ENCODE data around the gene KDM5B. TPM values are rescaled to one million over a fixed set of nuclear protein-coding genes. Genes with fewer than 3 reads are reported as not detected.

The KDM5B gene
- polyA plus RNA-seq, 3 donors: 3.4 to 12.5 (median 10.6) TPM

DNA sequence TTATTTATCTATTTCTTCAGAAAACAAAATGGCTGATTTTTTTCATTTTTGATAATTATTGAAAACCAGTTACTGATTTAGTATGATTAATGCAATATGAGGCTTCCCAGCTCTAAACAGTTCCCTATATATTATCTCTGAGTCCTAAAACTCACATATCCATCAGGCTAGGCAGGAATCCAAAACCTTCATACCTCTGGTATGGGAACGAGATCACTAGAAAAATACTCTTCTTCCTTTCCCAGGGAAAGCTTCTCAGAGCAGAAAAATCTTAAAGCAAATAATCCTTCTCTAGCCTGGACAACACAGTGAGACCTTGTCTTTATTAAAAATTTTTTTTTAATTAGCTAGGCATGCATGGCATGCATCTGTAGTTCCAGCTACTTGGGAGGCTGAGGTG is 42.5 kb downstream of the KDM5B start:
- Histone ChIP-seq H3K4me1 (ENCODE audit: control insufficient read depth in 1 of 2, insufficient read depth in 2 of 2, low read length in 2 of 2) (peaks cover 8 to 11% of the 10 kb centered on the region in 2 donors), H3K9ac (ENCODE audit: insufficient read depth, low read length, poor library complexity, severe bottlenecking) (no peak overlapping the region), H3K36me3 (replicated peaks in 1 of 2; ENCODE audit: control insufficient read depth in 1 of 2, insufficient read depth in 2 of 2, low read length in 2 of 2) (peaks cover 25 to 68% of the 10 kb centered on the region in 2 donors), H3K27me3 (ENCODE audit: control insufficient read depth in 2 of 2, insufficient read depth in 2 of 2, low read length in 2 of 2) (no peaks in the 10 kb centered on the region), H3K9me3 (replicated peaks in 1 of 2; ENCODE audit: control insufficient read depth in 1 of 2, insufficient read depth in 1 of 2, low read length in 2 of 2) (no peaks in the 10 kb centered on the region), H3K79me2 (ENCODE audit: insufficient read depth, low read length) (no peaks in the 10 kb centered on the region), H3K27ac (ENCODE audit: low read depth in 1 of 2, low read length in 2 of 2) (no peak overlapping the region), H3K4me2 (replicated peaks; ENCODE audit: extremely low read depth, low read length, poor library complexity, severe bottlenecking) (no peak overlapping the region), H4K20me1 (ENCODE audit: insufficient read depth, low read length) (no peaks in the 10 kb centered on the region), H2AFZ (ENCODE audit: insufficient read depth, low read depth, low read length, poor library complexity, severe bottlenecking) (no peak overlapping the region), H3K4me3 (replicated peaks in 1 of 3; ENCODE audit: low read depth in 2 of 3, low read length in 3 of 3) (no peak overlapping the region)
- Mint-ChIP-seq H3K4me1 (peaks cover 12% of the 10 kb centered on the region), H3K4me3 (no peak overlapping the region), H3K27ac (no peak overlapping the region), H3K27me3 (ENCODE audit: low read depth in 3 of 3) (no peaks in the 10 kb centered on the region), H3K36me3 (peaks cover 49 to 62% of the 10 kb centered on the region in 2 donors), H3K9me3 (peaks cover 0 to 2% (median 0%) of the 10 kb centered on the region in 7 donors)
- intact Hi-C loops (cut with micrococcal nuclease): no loop called here
- WGBS (ENCODE audit: insufficient coverage): 100% methylated on average over 1 of the region's 1 CpG
- TF ChIP-seq, protein P1, sequence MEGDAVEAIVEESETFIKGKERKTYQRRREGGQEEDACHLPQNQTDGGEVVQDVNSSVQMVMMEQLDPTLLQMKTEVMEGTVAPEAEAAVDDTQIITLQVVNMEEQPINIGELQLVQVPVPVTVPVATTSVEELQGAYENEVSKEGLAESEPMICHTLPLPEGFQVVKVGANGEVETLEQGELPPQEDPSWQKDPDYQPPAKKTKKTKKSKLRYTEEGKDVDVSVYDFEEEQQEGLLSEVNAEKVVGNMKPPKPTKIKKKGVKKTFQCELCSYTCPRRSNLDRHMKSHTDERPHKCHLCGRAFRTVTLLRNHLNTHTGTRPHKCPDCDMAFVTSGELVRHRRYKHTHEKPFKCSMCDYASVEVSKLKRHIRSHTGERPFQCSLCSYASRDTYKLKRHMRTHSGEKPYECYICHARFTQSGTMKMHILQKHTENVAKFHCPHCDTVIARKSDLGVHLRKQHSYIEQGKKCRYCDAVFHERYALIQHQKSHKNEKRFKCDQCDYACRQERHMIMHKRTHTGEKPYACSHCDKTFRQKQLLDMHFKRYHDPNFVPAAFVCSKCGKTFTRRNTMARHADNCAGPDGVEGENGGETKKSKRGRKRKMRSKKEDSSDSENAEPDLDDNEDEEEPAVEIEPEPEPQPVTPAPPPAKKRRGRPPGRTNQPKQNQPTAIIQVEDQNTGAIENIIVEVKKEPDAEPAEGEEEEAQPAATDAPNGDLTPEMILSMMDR (IDR thresholded peaks at IDR 0.05): no peak
- DNase-seq: no peak

DNA sequence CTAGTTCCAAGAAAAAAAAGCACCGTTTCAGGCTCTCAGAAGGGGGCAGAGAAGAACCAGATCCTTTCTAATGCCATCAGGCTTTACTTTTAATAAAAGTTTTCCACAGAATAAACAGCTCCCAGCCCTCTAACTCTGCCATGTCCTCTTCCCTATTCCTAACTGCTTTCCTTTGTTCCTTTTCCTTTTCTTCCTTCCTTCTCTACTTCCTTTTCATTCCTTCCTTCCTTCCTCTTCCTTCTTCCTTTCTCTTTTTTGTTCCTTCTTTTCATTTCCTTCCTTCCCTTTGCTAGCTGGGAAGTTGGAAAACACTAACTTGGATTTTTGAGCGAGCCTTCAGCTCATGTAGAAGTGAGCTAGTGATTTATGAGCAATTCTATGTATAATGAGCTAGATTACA is 46.2 kb downstream of the KDM5B start:
- H3K9me3 Mint-ChIP-seq: peaks cover 0 to 2% (median 0%) of the 10 kb centered on the region in 7 donors
- no CpG with 5 or more reads among the region's 2 CpGs for WGBS (ENCODE audit: insufficient coverage)

More for the DNA sequence above, 46.2 kb downstream of the KDM5B start:
- H3K4me2 ChIP-seq (replicated peaks; ENCODE audit: extremely low read depth, low read length, poor library complexity, severe bottlenecking): no peak overlapping the region
- H3K4me1 ChIP-seq (ENCODE audit: control insufficient read depth in 1 of 2, insufficient read depth in 2 of 2, low read length in 2 of 2): peaks cover 14% of the 10 kb centered on the region in 2 donors
- Mint-ChIP-seq H3K27ac (peak overlapping the region in 2 of 7 donors; percentile 2 to 38), H3K4me1 (peaks cover 27% of the 10 kb centered on the region), H3K27me3 (ENCODE audit: low read depth in 3 of 3) (no peaks in the 10 kb centered on the region), H3K36me3 (peaks cover 49 to 70% of the 10 kb centered on the region in 2 donors), H3K4me3 (no peak overlapping the region)
- no peak overlapping the region for H3K9ac ChIP-seq (ENCODE audit: insufficient read depth, low read length, poor library complexity, severe bottlenecking)
- no peaks in the 10 kb centered on the region for H3K27me3 ChIP-seq (ENCODE audit: control insufficient read depth in 2 of 2, insufficient read depth in 2 of 2, low read length in 2 of 2)
- H3K36me3 ChIP-seq (replicated peaks in 1 of 2; ENCODE audit: control insufficient read depth in 1 of 2, insufficient read depth in 2 of 2, low read length in 2 of 2): peaks cover 42 to 82% of the 10 kb centered on the region in 2 donors
- H3K79me2 ChIP-seq (ENCODE audit: insufficient read depth, low read length): no peaks in the 10 kb centered on the region
- no peaks in the 10 kb centered on the region for H4K20me1 ChIP-seq (ENCODE audit: insufficient read depth, low read length)
- intact Hi-C loops (cut with micrococcal nuclease): no loop called here
- no peaks in the 10 kb centered on the region for H3K9me3 ChIP-seq (replicated peaks in 1 of 2; ENCODE audit: control insufficient read depth in 1 of 2, insufficient read depth in 1 of 2, low read length in 2 of 2)
- H3K4me3 ChIP-seq (replicated peaks in 1 of 3; ENCODE audit: low read depth in 2 of 3, low read length in 3 of 3): no peak overlapping the region
- H2AFZ ChIP-seq (ENCODE audit: insufficient read depth, low read depth, low read length, poor library complexity, severe bottlenecking): no peak overlapping the region
- H3K27ac ChIP-seq (ENCODE audit: low read depth in 1 of 2, low read length in 2 of 2): no peak overlapping the region
- TF ChIP-seq, protein P1 (IDR thresholded peaks at IDR 0.05): no peak
- DNase-seq: no peak

All from CD14-positive monocyte (primary cell).